ENCODE measurements around the gene AGAP1.

DNA sequence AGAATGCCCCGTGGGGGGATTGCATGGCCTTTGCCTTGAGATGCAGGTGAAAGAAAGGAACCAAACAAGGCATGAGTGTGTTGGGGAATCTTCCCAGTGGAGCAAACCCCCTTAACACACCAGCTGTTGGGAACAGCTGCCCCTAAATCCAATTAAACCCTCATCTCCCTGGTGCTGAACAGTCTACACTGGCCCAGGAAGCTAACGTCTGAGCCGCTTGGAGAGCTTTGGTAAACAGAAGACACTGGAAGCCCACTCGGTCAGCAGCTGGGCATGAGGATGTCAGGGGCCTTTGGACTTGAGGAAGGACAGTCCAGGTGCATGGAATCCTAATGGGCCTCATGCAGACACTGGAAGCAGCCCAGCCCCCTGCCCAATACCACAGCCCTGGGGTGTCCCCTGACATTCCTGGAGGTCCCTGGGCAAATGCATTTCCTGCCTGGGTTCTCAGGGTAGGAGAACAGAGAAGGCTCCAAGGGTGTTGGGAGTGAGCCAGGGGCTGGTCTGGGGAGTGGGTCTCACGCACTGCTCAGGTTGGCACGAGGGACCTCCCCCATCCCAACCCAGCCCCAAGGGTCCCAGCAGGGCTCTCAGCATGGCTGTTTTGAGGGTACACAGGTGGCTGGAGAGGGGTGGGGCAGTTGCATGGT lies 636.6 kb downstream of the AGAP1 start:
- TF ChIP-seq POLR2AphosphoS5 (IDR thresholded peaks at IDR 0.05), result no peak
- TF ChIP-seq, protein P1, sequence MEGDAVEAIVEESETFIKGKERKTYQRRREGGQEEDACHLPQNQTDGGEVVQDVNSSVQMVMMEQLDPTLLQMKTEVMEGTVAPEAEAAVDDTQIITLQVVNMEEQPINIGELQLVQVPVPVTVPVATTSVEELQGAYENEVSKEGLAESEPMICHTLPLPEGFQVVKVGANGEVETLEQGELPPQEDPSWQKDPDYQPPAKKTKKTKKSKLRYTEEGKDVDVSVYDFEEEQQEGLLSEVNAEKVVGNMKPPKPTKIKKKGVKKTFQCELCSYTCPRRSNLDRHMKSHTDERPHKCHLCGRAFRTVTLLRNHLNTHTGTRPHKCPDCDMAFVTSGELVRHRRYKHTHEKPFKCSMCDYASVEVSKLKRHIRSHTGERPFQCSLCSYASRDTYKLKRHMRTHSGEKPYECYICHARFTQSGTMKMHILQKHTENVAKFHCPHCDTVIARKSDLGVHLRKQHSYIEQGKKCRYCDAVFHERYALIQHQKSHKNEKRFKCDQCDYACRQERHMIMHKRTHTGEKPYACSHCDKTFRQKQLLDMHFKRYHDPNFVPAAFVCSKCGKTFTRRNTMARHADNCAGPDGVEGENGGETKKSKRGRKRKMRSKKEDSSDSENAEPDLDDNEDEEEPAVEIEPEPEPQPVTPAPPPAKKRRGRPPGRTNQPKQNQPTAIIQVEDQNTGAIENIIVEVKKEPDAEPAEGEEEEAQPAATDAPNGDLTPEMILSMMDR (IDR thresholded peaks at IDR 0.05), result no peak
